Stimulated activated CD4-positive, alpha-beta T cell treated with anti-CD3 and anti-CD28 coated beads, TNF-alpha, amount 100 ng/mL, for 24 hours (primary cell): ENCODE results near the gene KIF20A.
"Not testable (repeated sequence)": the region's sequence is repeated elsewhere in the genome, so short reads cannot be mapped to it uniquely, and the experiment has no call there.

Experiments
- DNase-seq, 3 experiments: peaks; one replicate each; pipeline ENCODE4 v3.0.0-alpha.2; 2020; ENCODE audit warnings: low read depth in 3 of 3

Gene KIF20A

GRCh38 chr5:138186002-138186447 is 7.1 kb downstream of the KIF20A start:
- no peak for DNase-seq

- no peak for DNase-seq
These were observed 9.7 kb downstream of the KIF20A start for GRCh38 chr5:138188626-138189025.

GRCh38 chr5:138192826-138193225 is 13.9 kb downstream of the KIF20A start:
- no peak for DNase-seq

GRCh38 chr5:138193859-138194258 is 14.9 kb downstream of the KIF20A start:
- not testable (repeated sequence) for DNase-seq

- DNase-seq = no peak
These were observed 32.1 kb downstream of the KIF20A start for GRCh38 chr5:138210985-138211384.

- peak in 2 of 3 experiments; percentile 1 to 10 for DNase-seq
These were observed 33.9 kb downstream of the KIF20A start for GRCh38 chr5:138212828-138213160.

- peak; percentile 78 to 91 (median 85) for DNase-seq
These were observed 34.5 kb downstream of the KIF20A start, which contains the start of gene CDC23 for GRCh38 chr5:138213161-138214029. TSS of gene CDC23 (minus strand) at chr5:138213323. CDS start at chr5:138213312, 11 bp downstream.

GRCh38 chr5:138216799-138217198 is 37.9 kb downstream of the KIF20A start:
- no peak for DNase-seq

- DNase-seq = no peak
These were observed 44.6 kb downstream of the KIF20A start for GRCh38 chr5:138223532-138223931.

- DNase-seq = no peak
These were observed 45.8 kb downstream of the KIF20A start for GRCh38 chr5:138224712-138225111.

- DNase-seq = no peak
These were observed 48.0 kb downstream of the KIF20A start for GRCh38 chr5:138226910-138227309.

- DNase-seq = no peak
These were observed 50.5 kb downstream of the KIF20A start for GRCh38 chr5:138229387-138229786.

- no peak for DNase-seq
These were observed 51.3 kb downstream of the KIF20A start for GRCh38 chr5:138230261-138230660.

- DNase-seq = no peak
These were observed 52.2 kb downstream of the KIF20A start for GRCh38 chr5:138230981-138231589.

GRCh38 chr5:138233280-138233679 is 54.4 kb downstream of the KIF20A start:
- no peak for DNase-seq

- DNase-seq = no peak
These were observed 55.7 kb downstream of the KIF20A start for GRCh38 chr5:138234651-138235050.
